ENCODE results near the gene PLA2G2C.
"Not testable (repeated sequence)": the region's sequence is repeated elsewhere in the genome, so short reads cannot be mapped to it uniquely, and the experiment has no call there.

The PLA2G2C gene

GRCh38 chr1:20143734-20144565 is 42.4 kb downstream of the PLA2G2C start:
- peak in 1 of 42 donors; percentile 14 for DNase-seq
- intact Hi-C loops (cut with DNase I) = no loop called here

DNA sequence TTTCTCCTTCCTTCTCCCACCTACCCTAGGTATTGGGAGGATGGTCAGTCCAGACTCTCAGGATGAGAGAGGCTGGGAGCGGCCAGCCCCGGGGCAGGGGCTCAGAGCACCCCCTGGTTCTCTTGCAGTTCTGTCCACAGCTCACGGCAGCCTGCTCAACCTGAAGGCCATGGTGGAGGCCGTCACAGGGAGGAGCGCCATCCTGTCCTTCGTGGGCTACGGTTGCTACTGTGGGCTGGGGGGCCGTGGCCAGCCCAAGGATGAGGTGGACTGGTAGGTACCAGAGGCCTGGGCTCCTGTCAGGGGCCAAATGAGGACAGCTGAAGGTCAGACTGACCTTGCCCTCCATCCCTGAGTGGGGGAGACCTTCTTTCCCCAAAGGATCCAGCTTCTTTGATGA is 43.0 kb downstream of the PLA2G2C start:
- intact Hi-C loops (cut with DNase I) = no loop called here
- DNase-seq = no peak

DNA sequence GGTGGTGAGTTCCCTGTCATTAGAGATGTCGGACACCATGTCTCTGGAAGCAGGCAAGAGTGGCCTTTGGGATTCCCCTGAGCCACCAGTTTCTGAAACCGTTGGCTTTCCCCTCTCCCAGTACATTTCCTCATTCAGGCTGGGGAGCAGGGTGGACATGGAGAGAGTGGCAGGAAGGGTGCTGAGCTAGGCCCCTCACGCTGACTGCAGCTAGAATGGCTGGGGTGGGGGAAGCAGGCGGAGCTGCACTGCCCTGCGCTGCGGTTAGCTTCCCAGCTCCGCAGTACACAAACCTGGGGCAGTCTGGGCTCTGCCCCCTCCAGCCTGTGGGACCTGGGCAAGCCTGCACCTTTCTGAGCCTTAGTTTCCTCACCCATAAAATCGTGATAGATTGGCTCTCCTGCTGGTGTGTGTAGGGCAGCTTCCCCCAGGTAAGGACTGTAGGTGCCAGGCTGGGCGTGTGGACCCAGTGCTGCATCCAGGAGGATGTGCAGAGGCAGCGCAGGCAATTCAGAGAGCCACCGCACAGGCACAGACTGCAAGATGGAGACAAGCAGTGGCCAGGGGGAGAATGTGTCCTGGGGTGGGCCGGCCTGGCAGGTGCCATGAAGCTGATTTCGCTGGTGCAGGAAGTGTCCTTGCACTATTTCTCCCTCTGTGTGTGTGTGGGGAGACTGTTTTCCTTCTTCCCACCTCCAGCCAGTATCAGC is 44.2 kb downstream of the PLA2G2C start:
- intact Hi-C loops (cut with DNase I) = no loop called here
- no peak for DNase-seq

DNA sequence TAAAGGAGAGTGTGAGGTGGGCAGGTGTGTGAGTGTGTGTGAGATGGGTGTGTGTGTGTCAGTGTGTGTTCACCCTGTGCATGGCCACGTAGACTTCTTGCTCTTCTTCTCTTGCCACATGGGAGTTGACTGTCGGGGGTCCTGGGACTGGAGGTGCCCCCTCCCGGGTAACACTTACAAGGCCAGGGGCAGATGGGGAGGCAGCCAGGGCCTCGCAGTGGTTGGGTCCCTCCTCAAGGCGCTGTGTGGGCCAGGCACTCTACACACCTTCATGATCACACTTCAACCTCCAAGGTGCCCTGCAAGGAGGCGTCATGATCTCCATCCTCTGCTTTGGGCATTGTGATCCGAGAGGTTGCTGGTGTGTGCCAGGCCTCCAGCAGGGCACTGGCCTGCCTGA is 44.9 kb downstream of the PLA2G2C start:
- DNase-seq = peak in 1 of 42 donors; percentile 16
- intact Hi-C loops (cut with DNase I) = no loop called here

DNA sequence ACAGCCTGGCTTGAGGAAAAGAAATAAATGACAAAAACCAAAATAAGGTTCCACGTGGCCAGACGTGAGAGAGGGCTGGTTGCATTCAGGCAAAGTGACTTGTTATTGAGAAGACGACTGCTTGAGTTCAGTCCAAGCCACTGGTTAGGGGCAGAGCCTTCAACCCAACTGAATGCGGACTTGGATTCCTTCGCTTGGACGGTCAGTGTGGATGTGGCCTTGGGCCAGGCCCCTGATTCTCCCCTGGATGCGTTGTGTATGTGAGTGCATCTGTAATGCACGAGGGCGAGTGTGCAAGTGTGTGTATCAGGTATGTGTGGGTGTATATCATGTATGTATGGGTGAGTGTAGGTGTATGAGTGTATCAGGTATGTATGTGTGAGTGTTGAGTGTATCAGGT is 45.3 kb downstream of the PLA2G2C start:
- intact Hi-C loops (cut with DNase I) = no loop called here
- DNase-seq = no peak

DNA sequence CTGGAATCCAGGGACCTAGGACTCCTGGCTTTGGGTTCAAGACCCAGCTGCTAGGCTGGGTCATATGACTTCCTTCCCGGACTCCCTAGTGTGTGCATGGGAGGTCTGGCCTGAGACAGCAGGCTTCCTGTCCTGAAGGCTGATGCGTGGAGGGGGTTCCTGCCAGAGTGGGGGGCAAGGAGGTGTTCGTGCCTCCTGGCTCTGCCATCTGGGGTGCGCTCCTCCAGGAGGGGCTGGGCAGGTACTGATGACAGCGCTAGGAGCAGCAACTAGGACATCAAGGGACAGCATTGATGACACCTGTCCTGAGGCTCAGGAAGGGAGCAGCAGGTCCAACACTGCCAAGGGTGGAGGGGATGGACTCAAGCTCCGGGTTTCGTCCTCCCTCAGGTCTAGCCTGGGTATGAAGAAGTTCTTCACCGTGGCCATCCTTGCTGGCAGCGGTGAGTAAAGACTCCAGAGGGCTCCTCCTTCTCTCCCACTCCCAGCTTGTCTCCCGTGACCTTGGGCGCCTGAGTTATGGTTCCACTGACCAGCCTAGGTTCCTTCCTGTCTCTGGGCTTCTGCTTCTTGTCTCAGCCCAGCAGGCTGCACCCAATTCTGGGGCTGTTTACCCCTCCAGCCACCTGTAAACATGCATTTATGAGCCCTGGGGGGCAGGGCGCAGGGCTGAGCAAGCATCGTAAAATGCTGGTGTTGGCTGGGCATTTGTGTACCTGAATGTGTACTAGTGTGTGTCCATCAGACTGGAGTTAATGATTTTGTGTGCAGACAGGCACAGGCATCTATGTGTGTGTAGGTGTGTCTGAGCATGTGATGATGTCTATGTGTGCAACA is 46.3 kb downstream of the PLA2G2C start:
- no peak for DNase-seq
- intact Hi-C loops (cut with DNase I) = no loop called here

GRCh38 chr1:20138961-20139550 is 47.3 kb downstream of the PLA2G2C start, which contains the start of gene PLA2G2F:
Gene PLA2G2F (plus strand): TSS chr1:20139323. CDS start chr1:20139428, 105 bp downstream.
- intact Hi-C loops (cut with DNase I) = no loop called here
- DNase-seq = no peak

- DNase-seq = no peak
- intact Hi-C loops (cut with DNase I) = no loop called here
Measured at GRCh38 chr1:20138346-20138745, 48.0 kb downstream of the PLA2G2C start.

- no peak for DNase-seq
- intact Hi-C loops (cut with DNase I) = no loop called here
Measured at GRCh38 chr1:20137604-20138003, 48.7 kb downstream of the PLA2G2C start.

- intact Hi-C loops (cut with DNase I) = no loop called here
- DNase-seq = no peak
Measured at GRCh38 chr1:20137055-20137454, 49.3 kb downstream of the PLA2G2C start.

DNA sequence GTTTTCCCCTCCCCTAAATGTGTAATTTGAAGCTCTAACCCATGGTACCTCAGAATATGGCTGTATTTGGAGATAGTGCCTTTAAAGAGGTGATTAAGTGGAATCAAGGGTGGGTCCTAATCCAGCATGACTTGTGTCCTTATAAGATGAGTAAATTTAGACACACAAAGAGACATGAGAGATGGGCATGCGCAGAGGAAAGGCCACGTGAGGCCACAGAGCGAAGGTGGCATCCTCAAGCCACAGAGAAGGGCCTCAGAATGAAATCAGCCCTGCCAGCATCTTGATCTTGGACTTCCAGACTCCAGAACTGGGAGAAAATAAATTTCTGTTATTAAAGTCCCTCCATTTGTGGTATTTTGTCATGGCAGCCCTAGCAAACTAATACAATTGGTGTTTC is 50.1 kb downstream of the PLA2G2C start:
- DNase-seq = no peak
- intact Hi-C loops (cut with DNase I) = no loop called here

DNA sequence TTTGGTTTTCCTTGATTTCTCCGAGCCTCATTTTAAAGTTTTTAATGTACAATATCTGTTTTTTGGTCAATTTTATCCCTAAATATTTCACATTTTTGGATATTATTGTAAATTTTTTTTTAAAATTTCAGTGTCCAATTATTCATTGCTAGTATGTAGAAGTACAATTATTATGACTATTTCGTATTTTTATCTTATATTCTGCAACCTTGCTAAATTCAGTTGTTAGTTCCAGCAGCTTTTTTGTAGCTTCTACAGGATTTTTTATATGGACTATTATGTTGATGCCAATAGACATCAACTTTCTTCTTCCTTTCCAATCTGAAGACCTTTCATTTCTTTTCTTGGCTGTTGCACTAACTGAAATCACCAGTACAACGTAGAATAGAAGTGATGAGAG is 51.3 kb downstream of the PLA2G2C start:
- no peak for DNase-seq
- intact Hi-C loops (cut with DNase I) = no loop called here

GRCh38 chr1:20130518-20130917 is 55.8 kb downstream of the PLA2G2C start:
- intact Hi-C loops (cut with DNase I) = not testable (repeated sequence)
- DNase-seq = peak in 1 of 42 donors; percentile 2

GRCh38 chr1:20126806-20127440 is 59.4 kb downstream of the PLA2G2C start:
- DNase-seq = peak in 2 of 42 donors; percentile 10 to 12
- intact Hi-C loops (cut with DNase I) = no loop called here

DNA sequence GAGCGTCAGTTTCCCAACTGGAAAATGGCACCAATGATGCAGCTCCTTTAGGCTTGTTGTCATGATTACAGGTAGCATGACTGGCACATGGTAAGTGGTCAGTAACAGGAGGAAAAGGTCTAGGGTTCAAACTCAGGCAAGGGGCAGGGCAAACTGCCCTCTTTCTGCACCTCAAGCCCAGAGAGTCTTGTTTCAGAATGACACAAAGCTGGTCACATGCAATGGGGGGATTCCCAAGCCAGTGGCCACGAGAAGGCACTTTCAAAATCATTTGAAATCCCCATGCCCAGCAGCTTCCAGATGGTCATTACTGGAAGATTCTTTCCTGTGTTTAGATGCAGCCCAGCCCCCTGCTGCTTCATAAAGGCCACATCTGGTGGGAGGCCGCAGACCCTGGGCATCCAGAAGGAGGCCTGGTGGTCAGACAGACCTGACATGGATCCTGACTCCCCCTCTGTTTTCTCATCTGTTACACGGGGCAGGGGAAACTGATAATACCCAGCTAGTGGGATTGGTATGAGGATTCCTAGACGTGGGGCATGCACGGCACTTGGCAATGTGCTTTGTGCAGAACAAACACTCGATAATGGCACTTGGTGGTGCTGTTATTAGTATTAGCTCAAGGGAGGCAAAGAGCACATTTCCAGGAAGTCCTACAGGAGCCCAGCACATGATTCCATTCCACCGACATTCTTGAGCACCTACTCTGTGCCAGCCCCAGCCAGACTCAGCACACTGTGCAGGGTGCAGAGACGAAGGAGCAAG is 60.1 kb downstream of the PLA2G2C start:
- intact Hi-C loops (cut with DNase I) = no loop called here
- DNase-seq = peak in 1 of 42 donors; percentile 2

GRCh38 chr1:20125100-20125499 is 61.2 kb downstream of the PLA2G2C start:
- intact Hi-C loops (cut with DNase I) = no loop called here
- no peak for DNase-seq

- DNase-seq = peak in 21 of 42 donors; percentile 12 to 72 (median 31)
- intact Hi-C loops (cut with DNase I) = no loop called here
Measured at GRCh38 chr1:20124456-20125057, 61.8 kb downstream of the PLA2G2C start.

Data from head of caudate nucleus (tissue), 42 donors.